HG03378 (cell line): ENCODE data around the gene CCDC201.
"Not testable (repeated sequence)": the region's sequence is repeated elsewhere in the genome, so short reads cannot be mapped to it uniquely, and the experiment has no call there.

Source experiments
- ATAC-seq: cut with Tn5 transposase; IDR thresholded peaks from one replicate; pipeline ENCODE4 v1.9.1; 2021; ENCODE audit warnings: mild to moderate bottlenecking, moderate library complexity; ENCODE audit not compliant: unreplicated experiment

Gene CCDC201

DNA sequence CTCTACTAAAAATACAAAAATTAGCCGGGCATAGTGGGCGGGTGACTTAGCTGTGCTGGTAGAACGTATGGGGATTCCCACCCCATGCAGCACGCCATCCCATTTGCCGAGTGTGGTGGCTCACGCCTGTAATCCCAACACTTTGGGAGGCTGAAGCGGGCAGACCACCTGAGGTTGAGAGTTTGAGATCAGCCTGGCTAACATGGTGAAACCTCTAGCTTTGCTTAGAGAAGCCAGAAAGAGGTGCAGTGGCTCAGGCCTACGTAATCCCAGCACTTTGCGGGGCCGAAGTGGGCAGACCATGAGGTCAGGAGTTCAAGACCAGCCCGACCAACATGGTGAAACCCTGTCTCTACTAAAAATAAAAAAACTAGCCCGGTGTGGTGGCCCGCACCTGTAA, 45.2 kb downstream of the CCDC201 start:
- ATAC-seq = not testable (repeated sequence)

DNA sequence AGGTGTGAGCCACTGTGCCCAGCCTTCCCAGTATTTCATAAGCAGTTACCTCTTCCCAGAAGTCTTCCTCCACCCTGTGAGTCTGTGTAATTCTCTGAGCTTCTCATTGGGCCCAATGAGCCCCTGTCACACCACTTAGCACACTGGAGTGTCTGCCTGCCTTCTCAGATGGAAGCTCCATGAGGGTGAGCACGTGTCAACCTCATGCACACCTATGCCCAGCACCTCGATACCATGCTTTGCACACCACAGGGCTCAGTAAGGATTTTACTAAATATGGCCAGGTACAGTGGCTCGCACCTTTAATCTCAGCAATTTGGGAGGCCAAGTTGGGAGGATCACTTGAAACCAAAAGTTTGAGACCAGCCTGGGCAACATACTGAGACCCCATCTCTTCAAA, 46.3 kb downstream of the CCDC201 start:
- not testable (repeated sequence) for ATAC-seq

DNA sequence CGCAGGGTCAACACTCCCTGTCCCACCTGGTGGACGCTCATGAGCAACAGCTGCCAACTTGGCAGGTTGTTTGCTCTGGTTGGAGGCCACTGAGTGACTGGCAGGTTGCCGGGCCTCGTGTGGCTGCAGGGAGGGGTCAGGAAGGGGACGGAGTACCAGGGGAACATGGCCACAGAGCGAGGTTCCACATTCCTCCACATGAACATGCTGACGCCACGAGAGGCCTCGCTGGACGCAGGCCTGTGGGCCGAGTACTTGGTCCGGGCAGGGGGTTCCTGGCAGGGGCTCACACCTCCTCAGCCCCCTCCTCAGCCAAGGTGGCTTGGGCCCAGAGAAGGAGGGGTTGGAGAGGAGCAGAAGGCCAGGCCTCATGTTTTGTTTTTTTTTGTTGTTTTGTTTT, 54.1 kb downstream of the CCDC201 start:
- ATAC-seq = not testable (repeated sequence)

DNA sequence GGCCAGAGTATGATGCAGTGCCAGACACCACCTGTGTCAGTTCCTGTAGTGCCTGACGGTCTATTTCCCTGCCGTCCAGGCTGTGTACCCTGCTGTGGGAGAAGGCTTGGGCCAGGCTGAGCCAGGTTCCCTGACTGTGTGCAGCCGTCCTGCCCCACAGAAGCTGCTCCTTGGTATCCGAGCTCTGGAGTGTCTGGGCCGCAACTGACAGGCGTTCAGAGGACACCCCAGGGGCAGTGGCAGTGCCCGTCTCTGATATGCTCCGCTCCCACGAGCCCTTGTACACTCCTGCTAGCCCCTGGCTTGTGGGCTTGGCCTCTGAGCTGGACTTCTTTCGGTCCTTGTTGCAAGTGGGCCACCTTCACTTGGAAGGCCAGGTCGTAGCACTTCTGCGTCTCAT, 55.0 kb downstream of the CCDC201 start:
- ATAC-seq = not testable (repeated sequence)

DNA sequence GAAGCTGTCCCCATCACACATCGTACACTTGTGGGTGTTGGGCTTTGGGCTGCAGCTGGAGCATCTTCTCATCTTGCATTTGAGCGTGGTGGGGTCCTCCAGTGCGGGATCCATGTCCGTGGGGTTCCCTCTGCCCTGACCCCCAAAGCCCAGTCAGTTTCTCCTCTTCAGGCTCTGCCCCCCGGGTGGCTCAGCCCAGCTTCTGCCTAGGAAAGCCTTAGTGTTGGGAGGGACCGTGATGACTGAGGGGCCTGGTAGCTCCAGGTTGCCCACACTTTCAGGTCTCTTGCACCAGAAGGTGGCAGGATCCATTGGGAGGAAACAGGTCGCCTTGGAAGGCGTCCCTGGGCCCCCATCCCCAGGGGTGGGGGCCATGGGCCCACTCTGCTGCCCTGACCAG, 55.9 kb downstream of the CCDC201 start:
- ATAC-seq = not testable (repeated sequence)

DNA sequence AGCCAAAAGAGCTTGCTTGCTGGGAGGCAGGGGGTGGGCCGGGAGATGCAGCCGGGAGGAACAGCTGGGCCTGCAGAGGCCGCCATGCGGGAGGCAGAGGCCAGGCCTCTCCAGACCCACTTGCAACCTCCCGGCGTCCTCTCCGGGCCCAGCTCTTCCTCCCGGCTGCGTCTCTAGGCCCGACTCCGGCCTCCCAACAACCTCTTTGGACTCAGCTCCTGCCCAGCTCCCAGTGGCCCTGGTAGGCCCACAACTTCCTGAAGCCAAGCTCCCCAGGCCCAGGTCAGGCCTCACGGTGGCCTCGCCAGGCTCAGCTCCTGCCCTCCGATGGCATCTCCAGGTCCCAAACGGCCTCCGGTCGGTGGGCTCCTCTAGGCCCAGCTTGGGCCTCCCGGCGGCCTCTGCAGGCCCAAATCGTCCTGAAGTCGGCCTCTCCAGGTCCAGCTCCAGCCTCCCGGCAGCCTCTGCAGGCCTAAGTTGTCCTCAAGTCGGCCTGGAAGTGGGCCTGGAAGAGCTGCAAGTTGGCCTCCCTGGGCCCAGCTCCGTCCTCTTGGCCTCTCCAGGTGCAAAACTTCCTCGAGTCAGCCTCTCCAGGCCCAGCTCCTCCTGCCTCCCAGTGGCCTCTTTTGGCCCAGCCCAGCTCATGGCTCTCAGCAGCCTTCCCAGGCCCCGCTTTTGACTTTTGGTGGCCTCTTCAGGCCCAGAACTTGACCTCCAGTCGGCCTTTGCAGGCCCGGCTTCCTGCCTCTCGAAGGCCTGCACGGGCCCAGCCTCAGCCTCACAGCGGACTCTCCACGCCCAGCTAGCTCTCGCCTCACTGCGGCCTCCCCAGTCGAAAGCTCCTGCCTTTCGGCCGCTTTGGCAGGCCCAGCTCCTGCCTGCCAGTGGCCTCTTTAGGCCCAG, 58.4 kb downstream of the CCDC201 start:
- not testable (repeated sequence) for ATAC-seq

DNA sequence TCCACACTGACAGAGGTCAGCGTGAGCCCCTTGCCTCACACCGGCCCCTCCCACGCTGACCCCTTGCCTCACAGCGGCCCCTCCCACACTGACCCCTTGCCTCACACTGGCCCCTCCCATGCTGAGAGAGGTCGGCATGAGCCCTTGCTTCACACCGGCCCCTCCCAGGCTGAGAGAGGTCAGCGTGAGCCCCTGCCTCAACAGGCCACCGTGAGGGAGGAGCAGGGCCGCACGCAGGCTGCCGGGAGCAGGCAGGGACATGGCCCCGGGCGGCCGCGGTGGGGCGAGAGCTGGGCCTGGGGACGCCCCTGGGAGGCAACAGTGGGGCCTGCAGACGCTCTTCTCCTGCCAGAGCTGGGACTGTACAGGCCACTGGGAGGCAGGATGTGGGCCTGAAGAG, 59.1 kb downstream of the CCDC201 start:
- not testable (repeated sequence) for ATAC-seq

DNA sequence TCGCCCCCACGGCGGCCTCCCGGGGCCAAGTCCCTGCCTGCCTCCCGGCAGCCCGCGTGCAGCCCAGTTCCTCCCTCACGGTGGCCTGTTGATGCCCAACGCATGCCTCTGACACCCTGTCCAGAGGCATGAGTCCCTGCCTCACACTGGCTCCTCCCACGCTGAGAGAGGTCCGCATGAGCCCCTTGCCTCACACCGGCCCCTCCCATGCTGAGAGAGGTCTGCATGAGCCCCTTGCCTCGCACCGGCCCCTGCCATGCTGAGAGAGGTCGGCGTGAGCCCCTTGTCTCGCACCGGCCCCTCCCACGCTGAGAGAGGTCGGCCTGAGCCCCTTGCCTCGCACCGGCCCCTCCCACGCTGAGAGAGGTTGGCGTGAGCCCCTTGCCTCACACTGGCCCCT, 59.9 kb downstream of the CCDC201 start:
- no peak for ATAC-seq

DNA sequence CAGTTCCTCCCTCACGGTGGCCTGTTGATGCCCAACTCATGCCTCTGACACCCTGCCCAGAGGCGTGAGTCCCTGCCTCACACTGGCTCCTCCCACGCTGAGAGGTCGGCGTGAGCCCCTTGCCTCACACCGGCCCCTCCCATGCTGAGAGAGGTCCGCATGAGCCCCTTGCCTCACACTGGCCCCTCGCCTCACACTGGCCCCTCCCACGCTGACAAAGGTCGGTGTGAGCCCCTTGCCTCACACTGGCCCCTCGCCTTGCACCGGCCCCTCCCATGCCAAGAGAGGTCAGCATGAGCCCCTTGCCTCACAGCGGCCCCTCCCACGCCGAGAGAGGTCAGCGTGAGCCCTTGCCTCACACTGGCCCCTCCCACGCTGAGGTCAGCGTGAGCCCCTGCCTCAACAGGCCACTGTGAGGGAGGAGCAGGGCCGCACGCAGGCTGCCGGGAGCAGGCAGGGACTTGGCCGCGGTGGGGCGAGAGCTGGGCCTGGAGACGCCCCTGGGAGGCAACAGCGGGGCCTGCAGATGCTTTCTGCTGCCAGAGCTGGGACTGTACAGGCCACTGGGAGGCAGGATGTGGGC, 61.1 kb downstream of the CCDC201 start:
- not testable (repeated sequence) for ATAC-seq

DNA sequence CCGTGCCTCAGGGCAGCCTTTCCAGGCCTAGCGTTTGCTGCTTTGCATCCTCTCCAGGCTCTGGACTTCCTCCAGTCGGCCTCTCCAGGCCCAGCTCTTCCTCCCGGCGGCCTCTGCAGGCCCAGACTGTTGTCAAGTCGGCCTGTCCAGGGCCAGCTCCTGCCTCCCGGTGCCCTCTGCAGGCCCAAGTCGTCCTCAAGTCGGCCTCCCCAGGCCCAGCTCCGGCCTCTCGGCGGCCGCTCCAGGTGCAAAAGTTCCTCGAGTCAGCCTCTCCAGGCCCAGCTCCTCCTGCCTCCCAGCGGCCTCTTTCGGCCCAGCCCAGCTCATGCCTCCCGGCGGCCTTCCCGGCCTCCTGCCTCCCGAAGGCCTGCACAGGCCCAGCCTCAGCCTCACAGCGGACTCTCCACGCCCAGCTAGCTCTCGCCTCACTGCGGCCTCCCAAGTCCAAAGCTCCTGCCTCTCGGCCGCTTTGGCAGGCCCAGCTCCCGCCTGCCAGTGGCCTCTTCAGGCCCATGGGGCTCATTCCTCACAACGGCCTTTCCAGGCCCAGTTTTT, 62.4 kb downstream of the CCDC201 start:
- not testable (repeated sequence) for ATAC-seq
